A673 (cell line): ENCODE results near the gene SBK2. TPM values are rescaled to one million over a fixed set of nuclear protein-coding genes. Genes with fewer than 3 reads are reported as not detected.
"Not testable (repeated sequence)": the region's sequence is repeated elsewhere in the genome, so short reads cannot be mapped to it uniquely, and the experiment has no call there.

ENCODE experiments used
- BruUV-seq: library from RNA; stranded (reverse); fragments of 400-500 nt; replicated peaks from 2 replicates; lab custom pipeline; 2021; lab: Mats Ljungman, UMichigan
- CTCF ChIA-PET: fragments of 300-600 bp; sonication (Branson Sonifier 250); formaldehyde crosslinking; loops from one replicate; lab custom pipeline; 2022; ENCODE audit warnings: antibody characterized with exemption; lab: Charles Lee
- POLR2A ChIA-PET: fragments of 300-600 bp; sonication (Branson Sonifier 250); formaldehyde crosslinking; loops from one replicate; lab custom pipeline; 2022; ENCODE audit warnings: antibody characterized with exemption; ENCODE audit not compliant: low non-redundant PET; lab: Charles Lee
- DNase-seq: peaks from one replicate; pipeline ENCODE4 v3.0.0-alpha.2; 2015; ENCODE audit warnings: low spot score
- H3K27ac ChIP-seq: fragments of 200-600 bp; sonication (generic); 2 replicates; pipeline ENCODE4 v1.5.1; 2016; ENCODE audit warnings: mixed run types, low read depth, mild to moderate bottlenecking, mixed read lengths, antibody characterized with exemption, low read length; ENCODE audit not compliant: poor library complexity, severe bottlenecking
- H3K27me3 ChIP-seq: fragments of 200-600 bp; sonication (generic); replicated peaks from 2 replicates; pipeline ENCODE4 v1.6.1; 2017; ENCODE audit warnings: mixed run types, low read depth, mild to moderate bottlenecking, mixed read lengths, antibody characterized with exemption, low read length; ENCODE audit not compliant: insufficient read depth, poor library complexity
- H3K36me3 ChIP-seq: fragments of 200-600 bp; sonication (generic); 2 replicates; pipeline ENCODE4 v1.6.1; 2016; ENCODE audit warnings: mixed run types, mild to moderate bottlenecking, mixed read lengths, antibody characterized with exemption, low read length; ENCODE audit not compliant: insufficient read depth, poor library complexity, severe bottlenecking
- H3K4me1 ChIP-seq: fragments of 200-600 bp; sonication (generic); 2 replicates; pipeline ENCODE4 v1.6.1; 2017; ENCODE audit warnings: mixed run types, mild to moderate bottlenecking, mixed read lengths, antibody characterized with exemption, low read length; ENCODE audit not compliant: insufficient read depth, poor library complexity, severe bottlenecking
- H3K4me3 ChIP-seq: fragments of 200-600 bp; sonication (generic); 2 replicates; pipeline ENCODE4 v1.5.1; 2016; ENCODE audit warnings: low read depth, mixed run types, mild to moderate bottlenecking, mixed read lengths, low read length; ENCODE audit not compliant: poor library complexity, severe bottlenecking
- H3K9me3 ChIP-seq: fragments of 200-600 bp; sonication (generic); 2 replicates; pipeline ENCODE4 v1.6.1; 2016; ENCODE audit warnings: mixed run types, low read depth, mild to moderate bottlenecking, mixed read lengths, antibody characterized with exemption, low read length; ENCODE audit not compliant: poor library complexity, severe bottlenecking
- CTCF ChIP-seq: fragments of 300-800, 200-600 bp; sonication (generic); conservative IDR thresholded peaks from 2 replicates; pipeline ENCODE4 v1.5.1; 2017; ENCODE audit warnings: low read depth, mild to moderate bottlenecking, antibody characterized with exemption, low read length, moderate library complexity, mixed read lengths
- EZH2 ChIP-seq: fragments of 200-600 bp; sonication (generic); IDR thresholded peaks from 2 replicates; pipeline ENCODE4 v1.6.1; 2017; ENCODE audit warnings: borderline replicate concordance, low read depth, mild to moderate bottlenecking, mixed read lengths, antibody characterized with exemption, low read length; ENCODE audit not compliant: poor library complexity, severe bottlenecking
- intact Hi-C: fragments of 100-400 bp; cut with micrococcal nuclease; formaldehyde crosslinking; loops from one replicate; pipeline ENCODE4 v1.10.0; 2022; ENCODE audit not compliant: unreplicated experiment
- total RNA-seq: library from RNA; stranded (reverse); gene quantifications from 2 replicates; pipeline ENCODE4 v1.2.3, GENCODE V29; 2021

Gene SBK2
- total RNA-seq, 1 experiment from 2014 or later = not detected

DNA sequence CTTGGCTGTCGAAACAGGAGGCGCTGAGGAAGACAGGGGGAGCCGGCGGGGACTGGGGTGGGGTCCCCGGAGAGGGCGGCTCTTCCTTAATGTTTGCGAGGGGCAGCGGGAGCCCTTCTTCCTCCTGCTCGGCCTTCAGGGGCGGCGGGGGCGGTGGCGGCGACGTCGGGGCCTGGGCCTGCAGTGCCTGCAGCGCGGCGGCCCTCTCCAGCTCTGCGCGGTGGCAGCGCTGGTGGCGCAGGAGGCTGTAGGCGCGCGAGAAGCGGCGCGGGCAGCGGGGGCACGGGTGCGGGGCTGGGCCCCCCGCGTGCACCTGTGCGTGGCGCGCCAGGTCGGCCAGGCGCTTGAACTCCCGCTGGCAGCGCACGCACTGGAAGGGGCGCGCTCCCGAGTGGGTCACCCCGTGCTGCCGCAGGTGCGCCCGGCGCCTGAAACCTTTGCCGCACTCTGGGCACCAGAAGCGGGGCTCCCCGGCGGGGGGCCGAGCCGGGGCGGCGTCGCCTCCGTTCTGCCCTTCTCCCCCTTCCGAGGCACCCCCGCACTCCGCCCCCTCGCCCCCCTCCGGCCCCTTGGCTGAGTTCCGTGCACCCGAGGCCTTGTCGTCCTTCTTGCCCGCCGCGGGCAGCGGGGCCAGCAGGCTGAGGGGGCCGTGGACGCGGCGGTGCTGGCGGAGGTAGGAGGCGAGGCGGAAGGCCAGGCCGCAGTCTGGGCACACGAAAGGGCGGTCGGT, 41.3 kb upstream of the SBK2 start:
- no peak overlapping the region for H3K4me3 ChIP-seq
- TF ChIP-seq CTCF (no peak), EZH2 (no peak)
- no peaks in the 10 kb centered on the region for H3K4me1 ChIP-seq
- H3K27me3 ChIP-seq = no peaks in the 10 kb centered on the region
- BruUV-seq = no TSS peak
- no peak overlapping the region for H3K27ac ChIP-seq
- H3K36me3 ChIP-seq = peaks cover 18% of the 10 kb centered on the region
- intact Hi-C loops = no loop called here
- DNase-seq = no peak
- CTCF ChIA-PET = no interaction called here
- POLR2A ChIA-PET = no interaction called here
- H3K9me3 ChIP-seq = no peaks in the 10 kb centered on the region

DNA sequence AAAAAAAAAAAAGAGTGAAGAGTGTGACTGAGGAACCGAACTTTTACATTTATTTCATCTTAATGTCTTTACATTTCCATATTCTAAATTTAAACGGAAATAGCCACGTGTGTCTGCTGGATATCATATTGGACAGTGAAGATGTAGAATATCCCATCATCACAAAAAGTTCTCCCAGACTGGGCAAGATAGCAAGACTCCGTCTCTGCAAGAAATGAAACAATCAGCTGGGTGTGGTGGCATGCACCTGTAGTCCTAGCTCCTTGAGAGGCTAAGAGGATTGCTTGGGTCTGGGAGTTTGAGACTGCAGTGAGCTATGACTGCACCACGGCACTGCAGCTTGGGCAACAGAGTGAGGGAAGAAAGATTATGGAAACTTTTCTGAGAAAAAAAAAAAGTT, 39.8 kb upstream of the SBK2 start:
- no TSS peak for BruUV-seq
- TF ChIP-seq EZH2 (no peak), CTCF (no peak)
- intact Hi-C loops = no loop called here
- POLR2A ChIA-PET = no interaction called here
- Histone ChIP-seq H3K36me3 (peaks cover 18% of the 10 kb centered on the region), H3K27ac (no peak overlapping the region), H3K9me3 (no peaks in the 10 kb centered on the region), H3K4me3 (no peak overlapping the region), H3K27me3 (no peaks in the 10 kb centered on the region), H3K4me1 (no peaks in the 10 kb centered on the region)
- CTCF ChIA-PET = no interaction called here
- DNase-seq = no peak

- H3K36me3 ChIP-seq = peaks cover 18% of the 10 kb centered on the region
- BruUV-seq, H3K4me1 ChIP-seq, H3K27me3 ChIP-seq, H3K4me3 ChIP-seq, H3K9me3 ChIP-seq, H3K27ac ChIP-seq, DNase-seq, POLR2A ChIA-PET, intact Hi-C loops: not testable (repeated sequence)
- CTCF ChIA-PET = interaction anchor here (0.6 kb wide), 2 partner anchors 9 to 146 kb away, joined by 4 to 7 read pairs; no protein-coding TSS in a partner anchor
These were observed 37.0 kb upstream of the SBK2 start for GRCh38 chr19:55573929-55574328.

DNA sequence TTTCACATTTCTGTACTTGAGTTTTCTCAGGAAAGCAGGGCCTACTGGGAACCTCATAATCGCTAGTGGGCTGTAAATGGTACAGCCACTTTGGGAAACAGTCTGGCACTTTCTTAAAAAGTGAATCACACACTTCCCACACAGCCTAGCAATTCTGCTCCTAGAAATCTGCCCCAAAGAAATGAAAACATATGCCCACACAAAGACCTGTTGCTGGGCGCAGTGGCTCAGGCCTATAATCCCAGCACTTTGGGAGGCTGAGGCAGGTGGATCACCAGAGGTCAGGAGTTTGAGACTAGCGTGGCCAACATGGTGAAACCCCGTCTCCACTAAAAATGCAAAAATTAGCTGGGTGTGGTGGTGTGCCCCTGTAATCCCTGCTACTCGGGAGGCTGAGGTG, 32.5 kb upstream of the SBK2 start:
- H3K36me3 ChIP-seq, H3K27ac ChIP-seq, H3K27me3 ChIP-seq, CTCF ChIA-PET, POLR2A ChIA-PET, BruUV-seq, H3K4me1 ChIP-seq, H3K9me3 ChIP-seq, intact Hi-C loops, DNase-seq, H3K4me3 ChIP-seq: not testable (repeated sequence)
